ENCODE data around the gene ZNF135.

The ZNF135 gene

DNA sequence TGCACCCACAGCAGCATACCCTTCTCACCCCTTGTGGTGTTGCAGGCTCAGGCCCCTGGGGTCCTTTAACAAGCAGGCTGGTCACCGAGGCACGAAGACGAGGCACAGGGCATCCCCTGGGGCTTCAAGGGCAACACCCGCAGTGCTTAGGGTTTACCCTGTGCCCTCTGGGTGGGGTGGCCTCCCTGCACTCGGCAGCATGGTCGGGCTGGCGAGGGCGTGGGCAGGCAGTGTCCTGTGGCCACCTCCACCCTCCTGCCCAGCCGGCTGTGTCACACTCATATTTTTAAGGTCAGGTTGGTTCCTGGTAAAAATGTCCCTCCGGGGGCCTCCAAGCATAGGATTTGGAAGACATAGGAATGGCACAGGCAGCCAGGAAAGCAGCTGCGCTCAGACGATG is 11.4 kb upstream of the ZNF135 start:
- Histone ChIP-seq H3K9me3 (ENCODE audit: control insufficient read depth, insufficient read depth, low read depth, low read length) (peaks cover 87% of the 10 kb centered on the region), H3K9ac (ENCODE audit: low read length) (no peak overlapping the region), H3K36me3 (ENCODE audit: control insufficient read depth, insufficient read depth, low read length) (no peaks in the 10 kb centered on the region), H3K27me3 (ENCODE audit: control insufficient read depth, insufficient read depth, low read length) (no peaks in the 10 kb centered on the region), H3K4me1 (ENCODE audit: control insufficient read depth, insufficient read depth, low read length) (no peaks in the 10 kb centered on the region), H3K4me3 (ENCODE audit: low read depth, low read length) (no peak overlapping the region), H3K27ac (ENCODE audit: low read depth, low read length) (no peak overlapping the region)

DNA sequence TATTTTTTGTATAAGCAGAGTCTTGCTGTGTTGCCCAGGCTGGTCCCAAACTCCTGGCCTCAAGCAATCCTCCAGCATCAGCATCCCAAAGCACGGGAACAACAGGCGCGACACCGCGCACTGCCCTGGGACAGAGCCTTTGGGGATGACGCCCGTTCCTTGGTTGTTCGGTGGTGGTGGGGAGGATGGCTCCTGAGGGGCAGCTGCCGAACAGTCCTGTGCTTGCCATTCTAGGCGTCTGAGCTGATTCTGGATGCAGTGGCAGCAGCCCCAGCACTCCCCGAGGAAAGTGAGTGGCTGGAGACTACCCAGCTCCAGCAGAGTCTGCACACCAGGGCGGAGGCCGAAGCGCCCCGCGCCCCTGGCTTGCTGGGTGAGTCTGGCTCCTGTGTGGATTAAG is 6.8 kb upstream of the ZNF135 start:
- no peaks in the 10 kb centered on the region for H3K27me3 ChIP-seq (ENCODE audit: control insufficient read depth, insufficient read depth, low read length)
- no peak overlapping the region for H3K4me3 ChIP-seq (ENCODE audit: low read depth, low read length)
- peaks cover 92% of the 10 kb centered on the region for H3K9me3 ChIP-seq (ENCODE audit: control insufficient read depth, insufficient read depth, low read depth, low read length)
- no peak overlapping the region for H3K9ac ChIP-seq (ENCODE audit: low read length)
- no peaks in the 10 kb centered on the region for H3K36me3 ChIP-seq (ENCODE audit: control insufficient read depth, insufficient read depth, low read length)
- H3K4me1 ChIP-seq (ENCODE audit: control insufficient read depth, insufficient read depth, low read length): no peaks in the 10 kb centered on the region
- no peak overlapping the region for H3K27ac ChIP-seq (ENCODE audit: low read depth, low read length)

- H3K36me3 ChIP-seq (ENCODE audit: control insufficient read depth, insufficient read depth, low read length): no peaks in the 10 kb centered on the region
- no peaks in the 10 kb centered on the region for H3K27me3 ChIP-seq (ENCODE audit: control insufficient read depth, insufficient read depth, low read length)
- H3K4me3 ChIP-seq (ENCODE audit: low read depth, low read length): no peak overlapping the region
- H3K9ac ChIP-seq (ENCODE audit: low read length): no peak overlapping the region
- peaks cover 2% of the 10 kb centered on the region; the same call in 1 of the 2 replicates for H3K4me1 ChIP-seq (ENCODE audit: control insufficient read depth, insufficient read depth, low read length)
- H3K9me3 ChIP-seq (ENCODE audit: control insufficient read depth, insufficient read depth, low read depth, low read length): peaks cover 86% of the 10 kb centered on the region
- no peak overlapping the region for H3K27ac ChIP-seq (ENCODE audit: low read depth, low read length)
Measured at GRCh38 chr19:58053480-58054156, 5.5 kb upstream of the ZNF135 start.

- Histone ChIP-seq H3K36me3 (ENCODE audit: control insufficient read depth, insufficient read depth, low read length) (no peaks in the 10 kb centered on the region), H3K9me3 (ENCODE audit: control insufficient read depth, insufficient read depth, low read depth, low read length) (peaks cover 83% of the 10 kb centered on the region), H3K27me3 (ENCODE audit: control insufficient read depth, insufficient read depth, low read length) (no peaks in the 10 kb centered on the region), H3K9ac (ENCODE audit: low read length) (no peak overlapping the region), H3K27ac (ENCODE audit: low read depth, low read length) (no peak overlapping the region), H3K4me1 (ENCODE audit: control insufficient read depth, insufficient read depth, low read length) (peaks cover 4% of the 10 kb centered on the region; the same call in 1 of the 2 replicates), H3K4me3 (ENCODE audit: low read depth, low read length) (peak overlapping the region; percentile 40; the same call in 1 of the 2 replicates)
Measured at GRCh38 chr19:58054901-58055874, 3.9 kb upstream of the ZNF135 start.

- H3K4me3 ChIP-seq (ENCODE audit: low read depth, low read length): no peak overlapping the region
- no peaks in the 10 kb centered on the region for H3K27me3 ChIP-seq (ENCODE audit: control insufficient read depth, insufficient read depth, low read length)
- peaks cover 4% of the 10 kb centered on the region; the same call in 1 of the 2 replicates for H3K4me1 ChIP-seq (ENCODE audit: control insufficient read depth, insufficient read depth, low read length)
- no peak overlapping the region for H3K9ac ChIP-seq (ENCODE audit: low read length)
- no peak overlapping the region for H3K27ac ChIP-seq (ENCODE audit: low read depth, low read length)
- H3K36me3 ChIP-seq (ENCODE audit: control insufficient read depth, insufficient read depth, low read length): no peaks in the 10 kb centered on the region
- peaks cover 83% of the 10 kb centered on the region for H3K9me3 ChIP-seq (ENCODE audit: control insufficient read depth, insufficient read depth, low read depth, low read length)
Measured at GRCh38 chr19:58056261-58056660, 2.8 kb upstream of the ZNF135 start.

DNA sequence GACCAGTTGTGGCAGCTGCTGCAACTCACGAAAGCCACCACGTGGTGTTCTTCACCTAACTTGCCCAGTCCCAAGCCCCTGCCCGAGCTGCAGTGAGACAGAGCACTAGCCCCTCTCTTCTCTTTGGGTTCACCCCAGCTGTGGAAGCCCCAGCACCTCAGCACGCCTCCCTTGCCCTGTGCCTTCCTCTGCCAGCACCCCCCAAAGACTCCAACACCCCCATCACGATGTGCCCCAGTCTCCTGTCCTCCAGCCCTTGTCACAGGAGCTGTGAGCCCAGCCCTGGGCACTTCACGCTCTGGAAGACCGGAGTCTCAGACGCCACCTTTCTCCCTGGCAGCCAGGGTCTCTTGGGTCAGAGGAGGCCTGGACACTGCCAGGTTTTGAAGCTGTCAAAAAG is 2.2 kb upstream of the ZNF135 start:
- H3K9me3 ChIP-seq (ENCODE audit: control insufficient read depth, insufficient read depth, low read depth, low read length): peaks cover 83% of the 10 kb centered on the region
- H3K4me3 ChIP-seq (ENCODE audit: low read depth, low read length): no peak overlapping the region
- H3K36me3 ChIP-seq (ENCODE audit: control insufficient read depth, insufficient read depth, low read length): no peaks in the 10 kb centered on the region
- peaks cover 4% of the 10 kb centered on the region; the same call in 1 of the 2 replicates for H3K4me1 ChIP-seq (ENCODE audit: control insufficient read depth, insufficient read depth, low read length)
- no peak overlapping the region for H3K9ac ChIP-seq (ENCODE audit: low read length)
- no peaks in the 10 kb centered on the region for H3K27me3 ChIP-seq (ENCODE audit: control insufficient read depth, insufficient read depth, low read length)
- no peak overlapping the region for H3K27ac ChIP-seq (ENCODE audit: low read depth, low read length)

DNA sequence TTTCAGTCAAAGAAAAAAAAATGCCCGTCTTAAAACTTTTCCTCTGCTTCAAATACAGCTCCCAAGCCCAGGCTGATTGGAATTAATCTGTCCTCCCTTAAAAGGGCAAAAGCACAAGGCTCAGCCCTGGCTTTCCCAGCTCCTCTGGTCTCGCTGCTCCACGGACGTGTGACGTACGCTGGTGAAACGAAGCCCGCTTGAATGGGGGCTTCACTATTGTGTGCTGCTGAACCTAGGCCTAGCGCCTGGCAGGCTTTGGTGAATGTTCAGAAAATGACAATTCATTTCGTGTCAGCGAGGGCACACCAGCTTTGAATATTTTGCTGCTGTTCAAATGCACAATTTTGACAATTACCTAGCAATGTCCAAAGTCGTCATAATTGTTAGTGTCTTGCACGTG is 615 bp upstream of the ZNF135 start:
- H3K27ac ChIP-seq (ENCODE audit: low read depth, low read length): peak overlapping the region; percentile 1; the same call in 1 of the 2 replicates
- H3K9me3 ChIP-seq (ENCODE audit: control insufficient read depth, insufficient read depth, low read depth, low read length): peaks cover 80% of the 10 kb centered on the region
- H3K4me3 ChIP-seq (ENCODE audit: low read depth, low read length): peak overlapping the region; percentile 28
- peaks cover 4% of the 10 kb centered on the region; the same call in 1 of the 2 replicates for H3K4me1 ChIP-seq (ENCODE audit: control insufficient read depth, insufficient read depth, low read length)
- no peaks in the 10 kb centered on the region for H3K27me3 ChIP-seq (ENCODE audit: control insufficient read depth, insufficient read depth, low read length)
- no peaks in the 10 kb centered on the region for H3K36me3 ChIP-seq (ENCODE audit: control insufficient read depth, insufficient read depth, low read length)
- no peak overlapping the region for H3K9ac ChIP-seq (ENCODE audit: low read length)

- no peaks in the 10 kb centered on the region for H3K36me3 ChIP-seq (ENCODE audit: control insufficient read depth, insufficient read depth, low read length)
- no peaks in the 10 kb centered on the region for H3K27me3 ChIP-seq (ENCODE audit: control insufficient read depth, insufficient read depth, low read length)
- H3K4me1 ChIP-seq (ENCODE audit: control insufficient read depth, insufficient read depth, low read length): peaks cover 4% of the 10 kb centered on the region; the same call in 1 of the 2 replicates
- peaks cover 78% of the 10 kb centered on the region for H3K9me3 ChIP-seq (ENCODE audit: control insufficient read depth, insufficient read depth, low read depth, low read length)
- H3K4me3 ChIP-seq (ENCODE audit: low read depth, low read length): peak overlapping the region; percentile 42
- H3K9ac ChIP-seq (ENCODE audit: low read length): no peak overlapping the region
- peak overlapping the region; percentile 63 for H3K27ac ChIP-seq (ENCODE audit: low read depth, low read length)
Measured at GRCh38 chr19:58059671-58060078, 593 bp downstream of the ZNF135 start.

- Histone ChIP-seq H3K36me3 (ENCODE audit: control insufficient read depth, insufficient read depth, low read length) (no peaks in the 10 kb centered on the region), H3K27me3 (ENCODE audit: control insufficient read depth, insufficient read depth, low read length) (no peaks in the 10 kb centered on the region), H3K9me3 (ENCODE audit: control insufficient read depth, insufficient read depth, low read depth, low read length) (peaks cover 78% of the 10 kb centered on the region), H3K4me3 (ENCODE audit: low read depth, low read length) (no peak overlapping the region; the same call in 1 of the 2 replicates), H3K9ac (ENCODE audit: low read length) (no peak overlapping the region), H3K27ac (ENCODE audit: low read depth, low read length) (no peak overlapping the region), H3K4me1 (ENCODE audit: control insufficient read depth, insufficient read depth, low read length) (peaks cover 4% of the 10 kb centered on the region; the same call in 1 of the 2 replicates)
Measured at GRCh38 chr19:58060231-58060630, 1.1 kb downstream of the ZNF135 start.

DNA sequence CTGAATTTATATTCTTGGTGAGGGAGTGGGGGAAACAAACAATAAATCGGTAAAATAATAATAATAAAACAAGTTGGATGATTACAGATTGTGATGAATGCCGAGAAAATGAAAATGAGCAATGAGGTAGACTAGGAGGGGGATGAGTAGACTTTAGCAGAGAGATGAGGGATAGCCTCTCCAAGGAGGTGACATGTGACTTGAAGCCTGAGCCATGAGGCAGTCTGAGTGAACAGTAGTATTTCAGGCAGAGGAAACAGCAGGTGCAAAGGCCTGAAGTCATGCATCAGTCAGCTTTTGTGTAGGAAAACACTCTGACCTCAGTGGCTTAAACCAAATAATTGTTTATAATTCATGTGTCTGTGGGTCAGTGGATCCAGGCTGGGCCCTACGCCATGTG is 4.6 kb downstream of the ZNF135 start:
- Histone ChIP-seq H3K36me3 (ENCODE audit: control insufficient read depth, insufficient read depth, low read length) (peaks cover 10% of the 10 kb centered on the region; the same call in 1 of the 2 replicates), H3K4me1 (ENCODE audit: control insufficient read depth, insufficient read depth, low read length) (peaks cover 1% of the 10 kb centered on the region; the same call in 1 of the 2 replicates), H3K9me3 (ENCODE audit: control insufficient read depth, insufficient read depth, low read depth, low read length) (peaks cover 85% of the 10 kb centered on the region), H3K9ac (ENCODE audit: low read length) (no peak overlapping the region), H3K4me3 (ENCODE audit: low read depth, low read length) (no peak overlapping the region), H3K27me3 (ENCODE audit: control insufficient read depth, insufficient read depth, low read length) (no peaks in the 10 kb centered on the region), H3K27ac (ENCODE audit: low read depth, low read length) (no peak overlapping the region)

Data from HUES6 (cell line).